Neural cell (in vitro differentiated cells): ENCODE data around the gene ATP5PF. TPM values are rescaled to one million over a fixed set of nuclear protein-coding genes. Genes with fewer than 3 reads are reported as not detected.

Experiments
- H2AFZ ChIP-seq: fragments of 200-600, 300-800 bp; sonication (generic), shearing (Covaris generic); 2 replicates; pipeline ENCODE4 v1.6.0; 2014; ENCODE audit warnings: low read depth, mild to moderate bottlenecking, antibody characterized with exemption, low read length, moderate library complexity
- H3F3A ChIP-seq: fragments of 200-600 bp; shearing (Covaris generic); 2 replicates; pipeline ENCODE4 v1.6.1; 2016; ENCODE audit warnings: mild to moderate bottlenecking, moderate library complexity, mixed read lengths, antibody characterized with exemption, low read length; ENCODE audit not compliant: insufficient read depth, poor library complexity, severe bottlenecking
- H3K27ac ChIP-seq: fragments of 200-600, 300-800 bp; sonication (generic), shearing (Covaris generic); 2 replicates; pipeline ENCODE4 v1.5.1; 2014; ENCODE audit warnings: mild to moderate bottlenecking, low read length, moderate library complexity
- H3K27me3 ChIP-seq: fragments of 300-800, 200-600 bp; sonication (generic), shearing (Covaris generic); 2 replicates; pipeline ENCODE4 v1.6.0; 2014; ENCODE audit warnings: mild to moderate bottlenecking, low read depth, low read length, moderate library complexity; ENCODE audit not compliant: insufficient read depth
- H3K36me3 ChIP-seq: fragments of 300-800, 200-600 bp; sonication (generic), shearing (Covaris generic); 2 replicates; pipeline ENCODE4 v1.5.1; 2014; ENCODE audit warnings: mild to moderate bottlenecking, antibody characterized with exemption, low read length, moderate library complexity; ENCODE audit not compliant: insufficient read depth
- H3K4me2 ChIP-seq: fragments of 300-800, 200-600 bp; sonication (generic), shearing (Covaris generic); 2 replicates; pipeline ENCODE4 v1.6.0; 2014; ENCODE audit warnings: mild to moderate bottlenecking, low read length
- H3K4me3 ChIP-seq: fragments of 300-800, 200-600 bp; sonication (generic), shearing (Covaris generic); 2 replicates; pipeline ENCODE4 v1.5.1; 2014; ENCODE audit warnings: mild to moderate bottlenecking, low read length, moderate library complexity
- H3K79me2 ChIP-seq: fragments of 200-600 bp; shearing (Covaris generic); replicated peaks from 2 replicates; pipeline ENCODE4 v1.6.0; 2014; ENCODE audit warnings: mild to moderate bottlenecking, low read length, moderate library complexity; ENCODE audit not compliant: insufficient read depth
- H3K9ac ChIP-seq: fragments of 300-800, 200-600 bp; sonication (generic), shearing (Covaris generic); 2 replicates; pipeline ENCODE4 v1.6.1; 2016; ENCODE audit warnings: mild to moderate bottlenecking, low read length, mixed read lengths
- H3K9me2 ChIP-seq: fragments of 200-600 bp; shearing (Covaris generic); 2 replicates; pipeline ENCODE4 v1.6.1; 2016; ENCODE audit warnings: mild to moderate bottlenecking, low read length, mixed read lengths; ENCODE audit not compliant: insufficient read depth
- H3K9me3 ChIP-seq: fragments of 200-600, 300-800 bp; sonication (generic), shearing (Covaris generic); 2 replicates; pipeline ENCODE4 v1.6.1; 2016; ENCODE audit warnings: mild to moderate bottlenecking, mixed run types, low read length, moderate library complexity, mixed read lengths
- H4K20me1 ChIP-seq: fragments of 200-600 bp; shearing (Covaris generic); 2 replicates; pipeline ENCODE4 v1.6.1; 2016; ENCODE audit warnings: mild to moderate bottlenecking, mixed run types; ENCODE audit not compliant: insufficient read depth
- CTCF ChIP-seq: fragments of 450-650 bp; IDR thresholded peaks from 2 replicates; pipeline ENCODE4 v1.5.1; 2014; ENCODE audit warnings: antibody characterized with exemption, mild to moderate bottlenecking, moderate library complexity; ENCODE audit not compliant: poor library complexity, severe bottlenecking
- EP300 ChIP-seq: fragments of 450-650 bp; conservative IDR thresholded peaks from 2 replicates; pipeline ENCODE4 v1.6.1; 2014; ENCODE audit warnings: antibody characterized with exemption, mild to moderate bottlenecking, moderate library complexity; ENCODE audit not compliant: poor library complexity, severe bottlenecking
- EZH2 ChIP-seq: fragments of 200-600, 300-800 bp; shearing (Covaris generic), sonication (generic); IDR thresholded peaks from 2 replicates; pipeline ENCODE4 v1.6.1; 2014; ENCODE audit warnings: antibody characterized with exemption, low read length, borderline replicate concordance, mild to moderate bottlenecking; ENCODE audit not compliant: insufficient read depth, poor library complexity, severe bottlenecking
- MXI1 ChIP-seq: fragments of 450-650 bp; conservative IDR thresholded peaks from 2 replicates; pipeline ENCODE4 v1.6.1; 2014; ENCODE audit warnings: antibody characterized with exemption, mild to moderate bottlenecking; ENCODE audit not compliant: poor library complexity, severe bottlenecking
- POLR2AphosphoS5 ChIP-seq: IDR thresholded peaks from 2 replicates; pipeline ENCODE4 v1.6.1; 2012
- RAD21 ChIP-seq: fragments of 450-650 bp; conservative IDR thresholded peaks from 2 replicates; pipeline ENCODE4 v1.6.1; 2014; ENCODE audit warnings: antibody characterized with exemption, mild to moderate bottlenecking, moderate library complexity
- SMC3 ChIP-seq: fragments of 450-650 bp; conservative IDR thresholded peaks from 2 replicates; pipeline ENCODE4 v1.6.1; 2014; ENCODE audit warnings: antibody characterized with exemption, mild to moderate bottlenecking, moderate library complexity; ENCODE audit not compliant: poor library complexity
- TAF1 ChIP-seq: IDR thresholded peaks from 2 replicates; pipeline ENCODE4 v1.6.1; 2012; ENCODE audit warnings: low read depth
- polyA plus RNA-seq: library from polyadenylated mRNA; depleted of rRNA; stranded (reverse); fragments of >200 nt; gene quantifications from 2 replicates; pipeline ENCODE4 v1.2.3, GENCODE V29; 2014
- TF ChIP-seq, protein P1 (sequence below): IDR thresholded peaks from 2 replicates; pipeline ENCODE4 v1.6.1; 2012; ENCODE audit warnings: borderline replicate concordance

ATP5PF gene
- polyA plus RNA-seq, 1 donor from 2014 or later = 274 TPM

DNA sequence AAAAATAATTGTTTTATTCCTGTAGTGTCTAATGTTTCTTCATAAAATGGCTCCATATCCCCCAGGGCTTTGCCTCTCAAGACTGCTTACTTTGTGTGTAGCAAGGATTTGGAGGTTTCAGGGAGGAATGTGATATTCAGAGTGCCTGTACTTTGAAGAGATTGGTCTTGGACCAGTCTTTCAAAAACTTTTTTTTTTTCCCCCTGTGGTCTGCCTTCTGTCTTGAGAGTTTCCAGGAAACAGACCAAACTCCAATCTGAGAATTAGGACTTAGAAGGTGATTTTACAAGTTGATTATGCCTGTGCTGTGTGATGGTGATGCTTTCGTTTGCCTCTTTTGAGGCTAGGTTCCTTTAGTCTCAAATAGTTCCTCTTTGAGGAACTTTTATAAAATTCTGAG is 26.0 kb upstream of the ATP5PF start:
- no peak for TF ChIP-seq RAD21
- no peak for TF ChIP-seq TAF1
- TF ChIP-seq, protein P1, sequence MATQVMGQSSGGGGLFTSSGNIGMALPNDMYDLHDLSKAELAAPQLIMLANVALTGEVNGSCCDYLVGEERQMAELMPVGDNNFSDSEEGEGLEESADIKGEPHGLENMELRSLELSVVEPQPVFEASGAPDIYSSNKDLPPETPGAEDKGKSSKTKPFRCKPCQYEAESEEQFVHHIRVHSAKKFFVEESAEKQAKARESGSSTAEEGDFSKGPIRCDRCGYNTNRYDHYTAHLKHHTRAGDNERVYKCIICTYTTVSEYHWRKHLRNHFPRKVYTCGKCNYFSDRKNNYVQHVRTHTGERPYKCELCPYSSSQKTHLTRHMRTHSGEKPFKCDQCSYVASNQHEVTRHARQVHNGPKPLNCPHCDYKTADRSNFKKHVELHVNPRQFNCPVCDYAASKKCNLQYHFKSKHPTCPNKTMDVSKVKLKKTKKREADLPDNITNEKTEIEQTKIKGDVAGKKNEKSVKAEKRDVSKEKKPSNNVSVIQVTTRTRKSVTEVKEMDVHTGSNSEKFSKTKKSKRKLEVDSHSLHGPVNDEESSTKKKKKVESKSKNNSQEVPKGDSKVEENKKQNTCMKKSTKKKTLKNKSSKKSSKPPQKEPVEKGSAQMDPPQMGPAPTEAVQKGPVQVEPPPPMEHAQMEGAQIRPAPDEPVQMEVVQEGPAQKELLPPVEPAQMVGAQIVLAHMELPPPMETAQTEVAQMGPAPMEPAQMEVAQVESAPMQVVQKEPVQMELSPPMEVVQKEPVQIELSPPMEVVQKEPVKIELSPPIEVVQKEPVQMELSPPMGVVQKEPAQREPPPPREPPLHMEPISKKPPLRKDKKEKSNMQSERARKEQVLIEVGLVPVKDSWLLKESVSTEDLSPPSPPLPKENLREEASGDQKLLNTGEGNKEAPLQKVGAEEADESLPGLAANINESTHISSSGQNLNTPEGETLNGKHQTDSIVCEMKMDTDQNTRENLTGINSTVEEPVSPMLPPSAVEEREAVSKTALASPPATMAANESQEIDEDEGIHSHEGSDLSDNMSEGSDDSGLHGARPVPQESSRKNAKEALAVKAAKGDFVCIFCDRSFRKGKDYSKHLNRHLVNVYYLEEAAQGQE = no peak
- TF ChIP-seq EP300 = no peak
- no peak for TF ChIP-seq SMC3
- TF ChIP-seq EZH2 = no peak
- TF ChIP-seq POLR2AphosphoS5 = no peak
- TF ChIP-seq MXI1 = no peak
- no peak for TF ChIP-seq CTCF
- no peak overlapping the region for H3K4me3 ChIP-seq
- H3K27ac ChIP-seq = no peak overlapping the region
- H3K27me3 ChIP-seq = no peaks in the 10 kb centered on the region
- no peak overlapping the region for H3K4me2 ChIP-seq
- H4K20me1 ChIP-seq = no peaks in the 10 kb centered on the region
- H3K9ac ChIP-seq = no peak overlapping the region
- H3K36me3 ChIP-seq = peaks cover 13% of the 10 kb centered on the region
- no peaks in the 10 kb centered on the region for H3K9me2 ChIP-seq
- H3K79me2 ChIP-seq = no peaks in the 10 kb centered on the region
- no peaks in the 10 kb centered on the region for H3K9me3 ChIP-seq
- H3F3A ChIP-seq = no peaks in the 10 kb centered on the region
- H2AFZ ChIP-seq = no peak overlapping the region

DNA sequence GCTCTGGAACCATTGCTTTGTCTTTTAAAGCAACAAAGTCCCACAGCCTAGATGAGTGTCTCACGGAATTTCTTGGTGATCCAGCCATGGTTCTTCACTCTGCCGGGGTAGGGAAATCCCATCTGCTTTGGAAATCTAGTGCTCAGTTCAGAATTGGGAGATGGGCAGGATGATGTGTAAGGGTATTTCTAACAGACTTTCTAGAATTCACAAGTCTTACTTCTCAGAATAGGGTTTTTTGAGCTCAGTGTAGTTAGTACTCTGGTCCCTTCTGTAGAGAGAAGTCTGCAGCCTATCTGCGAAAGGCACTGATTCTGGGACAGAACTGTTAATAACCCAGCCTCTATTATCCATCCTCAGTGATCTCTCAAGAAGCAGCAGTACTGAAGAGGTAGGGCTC is 25.4 kb upstream of the ATP5PF start:
- Histone ChIP-seq H3K79me2 (no peaks in the 10 kb centered on the region), H2AFZ (no peak overlapping the region), H3K9me3 (no peaks in the 10 kb centered on the region), H3K4me3 (no peak overlapping the region), H3K27me3 (no peaks in the 10 kb centered on the region), H3K9me2 (no peaks in the 10 kb centered on the region), H3K27ac (no peak overlapping the region), H3F3A (no peaks in the 10 kb centered on the region), H3K9ac (no peak overlapping the region), H3K36me3 (peaks cover 7% of the 10 kb centered on the region), H3K4me2 (no peak overlapping the region), H4K20me1 (no peaks in the 10 kb centered on the region)
- TF ChIP-seq MXI1 = no peak
- no peak for TF ChIP-seq TAF1

DNA sequence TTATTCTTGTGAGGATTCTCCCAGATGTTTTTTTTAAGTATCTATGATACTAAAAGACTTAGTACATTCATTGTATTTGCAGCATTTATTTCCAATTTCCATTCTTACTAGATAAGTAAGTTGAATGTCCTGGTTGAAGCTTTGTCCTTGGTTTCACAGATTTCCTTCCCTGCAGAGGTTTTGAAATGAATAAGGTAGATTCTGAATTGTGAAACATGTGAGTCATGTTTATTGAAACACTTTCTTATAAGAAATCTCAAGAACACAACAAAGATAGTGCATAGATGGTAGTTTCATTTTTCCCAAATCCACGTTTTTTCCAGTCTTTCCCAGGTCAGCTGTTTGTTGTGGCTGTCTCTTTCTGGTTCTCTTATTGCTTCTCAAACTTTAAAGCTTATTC is 24.9 kb upstream of the ATP5PF start:
- peaks cover 6% of the 10 kb centered on the region for H3K36me3 ChIP-seq
- H3K79me2 ChIP-seq = no peaks in the 10 kb centered on the region
- TF ChIP-seq, protein P1 = no peak
- no peak for TF ChIP-seq MXI1
- TF ChIP-seq POLR2AphosphoS5 = no peak
- TF ChIP-seq EP300 = no peak
- TF ChIP-seq SMC3 = no peak
- TF ChIP-seq RAD21 = no peak
- no peak for TF ChIP-seq TAF1
- TF ChIP-seq CTCF = no peak
- no peak for TF ChIP-seq EZH2
- H3K4me3 ChIP-seq = no peak overlapping the region
- H3K9me2 ChIP-seq = no peaks in the 10 kb centered on the region
- H3F3A ChIP-seq = no peaks in the 10 kb centered on the region
- H4K20me1 ChIP-seq = no peaks in the 10 kb centered on the region
- H3K27me3 ChIP-seq = no peaks in the 10 kb centered on the region
- H3K9ac ChIP-seq = no peak overlapping the region
- no peak overlapping the region for H3K4me2 ChIP-seq
- no peak overlapping the region for H2AFZ ChIP-seq
- no peaks in the 10 kb centered on the region for H3K9me3 ChIP-seq
- H3K27ac ChIP-seq = no peak overlapping the region
